K562 (cell line): Measurements from ENCODE around the gene CNPY2. TPM values are rescaled to one million over a fixed set of nuclear protein-coding genes. Genes with fewer than 3 reads are reported as not detected.

Experiments used
- ATAC-seq: fragments of 200-7000 bp; cut with Tn5 transposase; 3 replicates; pipeline ENCODE4 v1.9.1; 2020; ENCODE audit warnings: moderate library complexity
- BruUV-seq: library from RNA; stranded (reverse); fragments of 400-500 nt; replicated peaks from 2 replicates; lab custom pipeline; 2021; lab: Mats Ljungman, UMichigan
- CTCF ChIA-PET: fragments of 300-600 bp; formaldehyde crosslinking; extraction: SDS; loops from one replicate; lab custom pipeline; 2021; ENCODE audit warnings: low intra/inter-chr PET ratio; lab: Yijun Ruan, JAX
- POLR2A ChIA-PET: fragments of 300-600, 350-650 bp; sonication (Branson Sonifier 250); formaldehyde crosslinking; extraction: SDS; loops from one replicate; lab custom pipeline; 2021; ENCODE audit warnings: antibody characterized with exemption, inconsistent platforms; lab: Yijun Ruan, JAX
- DNase-seq, 4 experiments: peaks; one replicate each; pipeline versions ENCODE4 v3.0.0 to v3.0.0-alpha.2; 2011 to 2018; ENCODE audit warnings: low spot score in 3 of 4, mixed read lengths in 3 of 4; ENCODE audit errors: extremely low read depth in 1 of 4
- FAIRE-seq: peaks from 2 replicates; lab custom pipeline; 2011; peaks lifted over from hg19 to GRCh38; lab: Jason Lieb, UNC
- H2AFZ ChIP-seq: 2 replicates; pipeline ENCODE4 v1.6.0; 2011; ENCODE audit warnings: low read depth, low read length, control low read depth, inconsistent platforms
- H3K27ac ChIP-seq: fragments of 200-600 bp; 3 replicates; pipeline ENCODE4 v1.8.0; 2011; ENCODE audit warnings: low read depth, mild to moderate bottlenecking, control low read depth, inconsistent platforms, low read length, moderate library complexity, mixed read lengths; ENCODE audit errors: extremely low read depth
- H3K27me3 ChIP-seq, 2 experiments: fragments of 300-600 bp in 1 of 2; 2 replicates in 1 of 2; 3 replicates in 1 of 2; pipeline versions ENCODE4 v1.6.0 to v1.8.0; 2011; ENCODE audit warnings: inconsistent platforms in 2 of 2, low read length in 2 of 2, mild to moderate bottlenecking in 1 of 2, mixed read lengths in 1 of 2, moderate library complexity in 1 of 2; ENCODE audit not compliant: control insufficient read depth in 2 of 2, insufficient read depth in 2 of 2
- H3K36me3 ChIP-seq: fragments of 300-600 bp; 3 replicates; pipeline ENCODE4 v1.8.0; 2011; ENCODE audit warnings: mild to moderate bottlenecking, low read length, inconsistent platforms; ENCODE audit not compliant: control insufficient read depth, insufficient read depth
- H3K4me1 ChIP-seq, 2 experiments: fragments of 200-600 bp in 1 of 2; replicated peaks in 1 of 2; 2 replicates in 1 of 2; 3 replicates in 1 of 2; pipeline versions ENCODE4 v1.5.1 to v1.8.0; 2011; ENCODE audit warnings: inconsistent platforms in 2 of 2, low read length in 2 of 2, mild to moderate bottlenecking in 1 of 2, mixed read lengths in 1 of 2, moderate library complexity in 1 of 2; ENCODE audit not compliant: control insufficient read depth in 2 of 2, insufficient read depth in 2 of 2
- H3K4me2 ChIP-seq: 2 replicates; pipeline ENCODE4 v1.6.1; 2011; ENCODE audit warnings: low read length, control low read depth, inconsistent platforms, mixed read lengths; ENCODE audit not compliant: insufficient read depth
- H3K4me3 ChIP-seq: fragments of 200-600 bp; sonication (generic), shearing (Covaris generic); 2 replicates; pipeline ENCODE4 v1.5.1; 2016; ENCODE audit warnings: control low read depth, inconsistent platforms
- H3K79me2 ChIP-seq: fragments of 200-600 bp; 3 replicates; pipeline ENCODE4 v1.8.0; 2011; ENCODE audit warnings: low read length, inconsistent platforms; ENCODE audit not compliant: control insufficient read depth, insufficient read depth
- H3K9ac ChIP-seq, 2 experiments: 2 replicates each; pipeline versions ENCODE4 v1.6.0 to v1.6.1; 2011; ENCODE audit warnings: low read depth in 2 of 2, low read length in 2 of 2, control low read depth in 1 of 2, inconsistent platforms in 1 of 2, mild to moderate bottlenecking in 1 of 2, mixed read lengths in 1 of 2; ENCODE audit not compliant: insufficient read depth in 1 of 2
- H3K9me1 ChIP-seq: one replicate; pipeline ENCODE4 v1.6.0; 2011; ENCODE audit warnings: inconsistent platforms, mild to moderate bottlenecking, low read length, moderate library complexity; ENCODE audit not compliant: control insufficient read depth, insufficient read depth
- H3K9me3 ChIP-seq: replicated peaks from 2 replicates; pipeline ENCODE4 v1.5.1; 2011; ENCODE audit warnings: low read depth, low read length, inconsistent platforms; ENCODE audit not compliant: control insufficient read depth, insufficient read depth
- H4K20me1 ChIP-seq: replicated peaks from 2 replicates; pipeline ENCODE4 v1.6.1; 2011; ENCODE audit warnings: low read length, inconsistent platforms, mixed read lengths; ENCODE audit not compliant: control insufficient read depth, insufficient read depth
- ARNT ChIP-seq, 2 experiments: fragments of 450-650 bp; IDR thresholded peaks; 2 replicates each; pipeline ENCODE4 v1.6.1; 2016; ENCODE audit warnings: mild to moderate bottlenecking in 1 of 2
- ATF7 ChIP-seq: fragments of 450-650 bp; IDR thresholded peaks from 2 replicates; pipeline ENCODE4 v1.7.1; 2014; ENCODE audit warnings: mild to moderate bottlenecking, moderate library complexity
- CXXC5 ChIP-seq: fragments of 250-450 bp; sonication (Bioruptor Pico); IDR thresholded peaks from 2 replicates; pipeline ENCODE4 v1.8.0; 2022; ENCODE audit warnings: inconsistent platforms, mild to moderate bottlenecking, moderate library complexity
- NCOA6 ChIP-seq: fragments of 450-650 bp; IDR thresholded peaks from 2 replicates; pipeline ENCODE4 v1.6.1; 2017; ENCODE audit warnings: mild to moderate bottlenecking
- SOX6 ChIP-seq: fragments of 450-650 bp; IDR thresholded peaks from 2 replicates; pipeline ENCODE4 v1.6.1; 2014; ENCODE audit warnings: mild to moderate bottlenecking
- THRAP3 ChIP-seq: fragments of 450-650 bp; IDR thresholded peaks from 2 replicates; pipeline ENCODE4 v1.6.1; 2016; ENCODE audit warnings: mild to moderate bottlenecking, inconsistent platforms, borderline replicate concordance
- ZNF707 ChIP-seq: fragments of 250-450 bp; sonication (Bioruptor Pico); conservative IDR thresholded peaks from 2 replicates; pipeline ENCODE4 v1.8.0; 2022; ENCODE audit warnings: inconsistent platforms, mild to moderate bottlenecking, moderate library complexity
- ZNF780A ChIP-seq: fragments of 250-450 bp; sonication (Bioruptor Pico); IDR thresholded peaks from 2 replicates; pipeline ENCODE4 v1.5.0; 2021; ENCODE audit warnings: mild to moderate bottlenecking
- ZNF79 ChIP-seq: fragments of 250-450 bp; sonication (Bioruptor Pico); IDR thresholded peaks from 2 replicates; pipeline ENCODE4 v1.4.0; 2020; ENCODE audit warnings: low read depth, mild to moderate bottlenecking, moderate library complexity
- WGBS: fragments of 100-300 bp; shearing (Covaris generic); methylation state at CpG from one replicate; pipeline ENCODE4 v1.1.6; 2016; ENCODE audit warnings: low coverage, mixed read lengths; ENCODE audit not compliant: insufficient coverage; ENCODE audit errors: missing lambda C conversion rate; 5-methylcytosine and 5-hydroxymethylcytosine counted together
- in situ Hi-C: fragments of 300-500 bp; cut with MboI; formaldehyde crosslinking; loops from 4 replicates; pipeline ENCODE4 v1.15.0; 2018; ENCODE audit warnings: inconsistent platforms, mixed read lengths
- intact Hi-C: fragments of 100-400 bp; cut with micrococcal nuclease; formaldehyde crosslinking; loops from 2 replicates; pipeline ENCODE4 v1.14.2; 2022
- polyA plus RNA-seq, 8 experiments: library from polyadenylated mRNA; depleted of rRNA in 4 of 8; stranded (reverse) in 5 of 8; unstranded in 3 of 8; fragments of >200 nt; fragmentation: Nextera tagmentation in 2 of 8; fragmentation: Illumina TruSeq in 1 of 8; extraction: Ambion mirVana in 2 of 8; extraction: Trizol in 1 of 8; gene quantifications; 2 replicates each; pipeline versions ENCODE4 v1.2.1 to v1.2.3, GENCODE V29; 2011 to 2014; ENCODE audit warnings: inconsistent platforms in 1 of 8, missing spikeins in 1 of 8
- total RNA-seq, 7 experiments: library from RNA; depleted of rRNA in 6 of 7; stranded (reverse); fragments of >200 nt in 6 of 7; fragmentation: Illumina TruSeq in 2 of 7; extraction: Trizol in 2 of 7; gene quantifications; 2 replicates each; pipeline versions ENCODE4 v1.2.1 to v1.2.3, GENCODE V29; 2011 to 2021; ENCODE audit warnings: low replicate concordance in 1 of 7
- TF ChIP-seq, protein P1 (sequence below): fragments of 450-650 bp; conservative IDR thresholded peaks from 2 replicates; pipeline ENCODE4 v1.6.1; 2016; ENCODE audit warnings: missing genetic modification characterization, low read depth, mild to moderate bottlenecking, missing compliant biosample characterization, moderate library complexity
- TF ChIP-seq, protein P2 (sequence below): fragments of 200-800 bp; sonication (Bioruptor generic); IDR thresholded peaks from 2 replicates; pipeline ENCODE4 v1.6.1; 2016; ENCODE audit warnings: missing genetic modification characterization, missing compliant biosample characterization

The CNPY2 gene
- total and polyA plus RNA-seq, 9 of the 15 experiments (the other 6 are each of a cell fraction or from before 2014, with no cell fraction given), result 33.8 to 190 (median 138) TPM

DNA sequence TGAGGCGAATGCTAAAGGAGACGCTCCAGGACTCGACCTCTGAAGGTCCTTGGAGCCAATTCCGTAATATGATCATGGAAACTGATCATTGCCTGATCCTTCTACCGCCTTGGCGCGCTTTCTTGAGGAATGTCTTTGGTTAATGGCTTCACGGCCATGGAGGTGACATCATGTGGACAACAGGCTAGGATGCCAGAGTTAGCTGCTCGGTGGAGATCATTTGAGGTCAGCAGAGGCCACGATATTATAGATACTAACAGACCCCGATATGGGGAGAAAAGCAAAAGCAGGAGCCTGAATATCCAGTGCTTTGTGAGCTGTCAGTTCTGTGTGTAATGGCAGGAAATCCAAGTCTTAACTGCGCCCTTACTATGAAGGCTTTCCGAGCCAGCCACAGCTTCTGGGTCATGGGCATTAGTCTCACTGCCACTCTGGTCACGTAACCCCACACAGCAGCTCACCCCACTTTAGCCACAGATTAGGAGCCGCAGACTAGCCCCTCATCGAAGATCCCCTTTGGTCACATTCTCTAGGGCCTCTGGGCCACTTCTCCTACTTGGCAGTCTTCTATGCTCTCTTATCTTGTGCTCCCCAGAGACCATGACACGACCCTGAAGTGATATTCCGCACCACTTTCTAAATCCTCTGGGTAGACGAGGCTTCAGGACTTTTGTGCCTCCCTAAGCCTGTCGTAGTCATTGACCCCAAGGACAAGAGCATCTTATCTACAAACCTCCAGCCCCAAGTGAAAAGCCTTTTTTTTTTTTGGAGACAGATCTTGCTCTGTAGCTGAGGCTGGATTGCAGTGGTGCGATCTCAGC is 14.9 kb downstream of the CNPY2 start (continued):
- TF ChIP-seq, protein P1, sequence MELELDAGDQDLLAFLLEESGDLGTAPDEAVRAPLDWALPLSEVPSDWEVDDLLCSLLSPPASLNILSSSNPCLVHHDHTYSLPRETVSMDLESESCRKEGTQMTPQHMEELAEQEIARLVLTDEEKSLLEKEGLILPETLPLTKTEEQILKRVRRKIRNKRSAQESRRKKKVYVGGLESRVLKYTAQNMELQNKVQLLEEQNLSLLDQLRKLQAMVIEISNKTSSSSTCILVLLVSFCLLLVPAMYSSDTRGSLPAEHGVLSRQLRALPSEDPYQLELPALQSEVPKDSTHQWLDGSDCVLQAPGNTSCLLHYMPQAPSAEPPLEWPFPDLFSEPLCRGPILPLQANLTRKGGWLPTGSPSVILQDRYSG (tag), result peak; percentile 81
- TF ChIP-seq, all 486 proteins: peak for 135

DNA sequence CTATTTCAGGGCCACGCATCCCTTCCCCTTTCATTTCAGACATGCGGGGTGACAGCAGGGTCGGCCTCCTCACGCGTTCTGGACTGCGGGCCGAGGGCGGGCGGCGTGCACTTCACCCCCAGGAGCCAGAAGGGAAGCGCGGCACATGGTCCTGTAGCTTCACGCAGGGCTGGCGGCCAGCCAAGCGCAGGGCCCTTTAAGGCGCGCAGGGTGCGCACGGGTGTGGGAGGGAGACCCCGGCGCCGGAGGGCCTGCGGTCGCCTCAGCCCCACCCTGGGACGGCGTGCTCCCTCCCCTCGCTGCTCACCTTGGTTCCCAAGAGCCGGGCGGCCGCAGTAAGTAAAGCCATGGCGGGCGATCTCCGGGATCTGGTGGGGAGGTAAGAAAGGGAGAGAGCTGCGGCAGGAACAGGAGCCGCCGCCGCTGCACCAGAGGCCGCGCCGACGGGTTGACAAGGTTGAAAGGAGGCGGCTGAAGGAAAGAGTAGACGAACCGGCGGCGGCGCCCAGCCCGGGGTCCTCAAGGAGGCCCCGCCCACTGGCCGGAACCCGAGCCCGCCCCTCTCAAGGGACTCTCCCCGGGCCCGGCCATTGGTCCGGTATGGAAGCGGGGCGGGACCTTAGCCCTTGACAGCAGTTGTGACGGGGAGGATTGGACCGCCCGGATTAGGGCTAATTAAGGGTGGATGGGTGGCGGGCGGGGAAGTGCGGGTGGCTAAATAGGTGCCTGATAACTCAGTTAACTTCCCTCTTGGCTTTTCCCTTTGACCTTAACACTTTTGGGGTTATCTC is 15.7 kb downstream of the CNPY2 start, which contains the start of gene CS:
Gene CS, minus strand, starts transcription at position 478 of the 791 bp plus-strand sequence. Its CDS starts 129 bp downstream, at position 349.
- Histone ChIP-seq H2AFZ (peak within 1 kb of the TSS; percentile 85), H3K4me1 (peaks cover 22 to 42% of the 10 kb centered on the region in 2 experiments), H3K4me2 (peak within 1 kb of the TSS; percentile 93), H3K79me2 (peaks cover 53% of the 10 kb centered on the region), H3K36me3 (peaks cover 50% of the 10 kb centered on the region), H3K27me3 (no peaks in the 10 kb centered on the region), H4K20me1 (no peaks in the 10 kb centered on the region; the same call in 1 of the 2 replicates), H3K9me1 (no peaks in the 10 kb centered on the region), H3K9me3 (no peaks in the 10 kb centered on the region), H3K9ac (peak within 1 kb of the TSS; percentile 87 to 93), H3K27ac (peak within 1 kb of the TSS; percentile 98), H3K4me3 (peak within 1 kb of the TSS; percentile 64)
- FAIRE-seq (peak; percentile 59), DNase-seq (peak; percentile 96 to 99 (median 97)), ATAC-seq (peak; percentile 94)
- POLR2A ChIA-PET, result interaction anchor here (0.6 to 3.2 kb wide), 15 partner anchors 8 to 256 kb away, joined by 3 to 18 read pairs (median 3); partner anchors contain the start of gene RNF41
- CTCF ChIA-PET, result interaction anchor here (1.5 kb wide), 1 partner anchor 76 kb away, joined by 4 read pairs; the partner anchor contains the start of gene NABP2
- in situ Hi-C loops, result no loop called here
- under 1% methylated on average over 55 of the region's 63 CpGs for WGBS
- BruUV-seq, result no TSS peak
- intact Hi-C loops, result loop anchor here (2.0 kb wide), 3 partner anchors 13 to 181 kb away; partner anchors contain the start of genes COQ10A and ZC3H10
- TF ChIP-seq NCOA6 (no peak), SOX6 (peak; percentile 53; the same call in 1 of the 2 replicates), ARNT (IDR thresholded peaks at IDR 0.05) (no peak), ATF7 (peak; percentile 67), THRAP3 (no peak), CXXC5 (CRISPR knock-in tag) (peak; percentile 82), ZNF780A (CRISPR knock-in tag) (no peak), ZNF707 (CRISPR knock-in tag) (no peak), ZNF79 (no peak)
- TF ChIP-seq, protein P2, sequence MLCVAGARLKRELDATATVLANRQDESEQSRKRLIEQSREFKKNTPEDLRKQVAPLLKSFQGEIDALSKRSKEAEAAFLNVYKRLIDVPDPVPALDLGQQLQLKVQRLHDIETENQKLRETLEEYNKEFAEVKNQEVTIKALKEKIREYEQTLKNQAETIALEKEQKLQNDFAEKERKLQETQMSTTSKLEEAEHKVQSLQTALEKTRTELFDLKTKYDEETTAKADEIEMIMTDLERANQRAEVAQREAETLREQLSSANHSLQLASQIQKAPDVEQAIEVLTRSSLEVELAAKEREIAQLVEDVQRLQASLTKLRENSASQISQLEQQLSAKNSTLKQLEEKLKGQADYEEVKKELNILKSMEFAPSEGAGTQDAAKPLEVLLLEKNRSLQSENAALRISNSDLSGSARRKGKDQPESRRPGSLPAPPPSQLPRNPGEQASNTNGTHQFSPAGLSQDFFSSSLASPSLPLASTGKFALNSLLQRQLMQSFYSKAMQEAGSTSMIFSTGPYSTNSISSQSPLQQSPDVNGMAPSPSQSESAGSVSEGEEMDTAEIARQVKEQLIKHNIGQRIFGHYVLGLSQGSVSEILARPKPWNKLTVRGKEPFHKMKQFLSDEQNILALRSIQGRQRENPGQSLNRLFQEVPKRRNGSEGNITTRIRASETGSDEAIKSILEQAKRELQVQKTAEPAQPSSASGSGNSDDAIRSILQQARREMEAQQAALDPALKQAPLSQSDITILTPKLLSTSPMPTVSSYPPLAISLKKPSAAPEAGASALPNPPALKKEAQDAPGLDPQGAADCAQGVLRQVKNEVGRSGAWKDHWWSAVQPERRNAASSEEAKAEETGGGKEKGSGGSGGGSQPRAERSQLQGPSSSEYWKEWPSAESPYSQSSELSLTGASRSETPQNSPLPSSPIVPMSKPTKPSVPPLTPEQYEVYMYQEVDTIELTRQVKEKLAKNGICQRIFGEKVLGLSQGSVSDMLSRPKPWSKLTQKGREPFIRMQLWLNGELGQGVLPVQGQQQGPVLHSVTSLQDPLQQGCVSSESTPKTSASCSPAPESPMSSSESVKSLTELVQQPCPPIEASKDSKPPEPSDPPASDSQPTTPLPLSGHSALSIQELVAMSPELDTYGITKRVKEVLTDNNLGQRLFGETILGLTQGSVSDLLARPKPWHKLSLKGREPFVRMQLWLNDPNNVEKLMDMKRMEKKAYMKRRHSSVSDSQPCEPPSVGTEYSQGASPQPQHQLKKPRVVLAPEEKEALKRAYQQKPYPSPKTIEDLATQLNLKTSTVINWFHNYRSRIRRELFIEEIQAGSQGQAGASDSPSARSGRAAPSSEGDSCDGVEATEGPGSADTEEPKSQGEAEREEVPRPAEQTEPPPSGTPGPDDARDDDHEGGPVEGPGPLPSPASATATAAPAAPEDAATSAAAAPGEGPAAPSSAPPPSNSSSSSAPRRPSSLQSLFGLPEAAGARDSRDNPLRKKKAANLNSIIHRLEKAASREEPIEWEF, result no peak
